GM12891 (cell line): Measurements from ENCODE around the gene PRPH.

Experiments used
- POLR2A ChIP-seq: IDR thresholded peaks from 2 replicates; pipeline ENCODE4 v1.6.1; 2011; ENCODE audit warnings: low read depth, low read length, control low read depth
- POU2F2 ChIP-seq: IDR thresholded peaks from 2 replicates; pipeline ENCODE4 v1.6.1; 2011; ENCODE audit warnings: low read depth, mild to moderate bottlenecking, control low read depth, low read length, moderate library complexity

- TF ChIP-seq POLR2A, result no peak
- no peak for TF ChIP-seq POU2F2
Observed at GRCh38 chr12:49295082-49295936, at the start of gene PRPH.
